Measurements from ENCODE around the gene HES5. TPM values are rescaled to one million over a fixed set of nuclear protein-coding genes. Genes with fewer than 3 reads are reported as not detected.

HES5 gene
- polyA plus RNA-seq, 3 donors, result 0.14 to 0.79 (median 0.76) TPM

- no peak for DNase-seq (ENCODE audit: extremely low read depth in 1 of 11, low read depth in 9 of 11, low spot score in 4 of 11)
Observed at GRCh38 chr1:2523191-2523890, 6.7 kb downstream of the HES5 start.

- no peak for DNase-seq (ENCODE audit: extremely low read depth in 1 of 11, low read depth in 9 of 11, low spot score in 4 of 11)
Observed at GRCh38 chr1:2522230-2522629, 7.8 kb downstream of the HES5 start.

DNA sequence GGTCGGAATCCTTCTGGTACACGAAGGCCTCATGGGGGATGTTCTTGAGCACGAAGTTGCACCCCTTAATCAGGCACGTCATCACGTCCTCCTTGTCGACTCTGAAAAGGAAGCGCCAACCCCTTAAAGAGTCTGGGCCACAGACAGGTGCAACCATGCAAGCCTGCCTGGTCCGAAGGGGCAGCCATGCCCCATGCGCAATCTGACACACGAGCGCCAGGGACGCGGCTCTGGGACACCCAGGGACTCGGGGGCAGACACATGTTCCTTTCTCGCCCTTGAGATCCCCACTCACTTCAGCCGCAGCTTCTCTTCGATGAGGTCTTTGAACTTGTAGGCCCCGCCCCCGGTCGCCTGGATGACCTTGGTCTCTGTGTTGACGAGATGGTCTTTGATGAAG lies 9.3 kb downstream of the HES5 start:
- no peak for DNase-seq (ENCODE audit: extremely low read depth in 1 of 11, low read depth in 9 of 11, low spot score in 4 of 11)

GRCh38 chr1:2520206-2520605 lies 9.9 kb downstream of the HES5 start:
- DNase-seq (ENCODE audit: extremely low read depth in 1 of 11, low read depth in 9 of 11, low spot score in 4 of 11), result no peak

GRCh38 chr1:2519729-2520128 lies 10.3 kb downstream of the HES5 start:
- no peak for DNase-seq (ENCODE audit: extremely low read depth in 1 of 11, low read depth in 9 of 11, low spot score in 4 of 11)

- no peak for DNase-seq (ENCODE audit: extremely low read depth in 1 of 11, low read depth in 9 of 11, low spot score in 4 of 11)
Observed at GRCh38 chr1:2519029-2519685, 10.9 kb downstream of the HES5 start.

DNA sequence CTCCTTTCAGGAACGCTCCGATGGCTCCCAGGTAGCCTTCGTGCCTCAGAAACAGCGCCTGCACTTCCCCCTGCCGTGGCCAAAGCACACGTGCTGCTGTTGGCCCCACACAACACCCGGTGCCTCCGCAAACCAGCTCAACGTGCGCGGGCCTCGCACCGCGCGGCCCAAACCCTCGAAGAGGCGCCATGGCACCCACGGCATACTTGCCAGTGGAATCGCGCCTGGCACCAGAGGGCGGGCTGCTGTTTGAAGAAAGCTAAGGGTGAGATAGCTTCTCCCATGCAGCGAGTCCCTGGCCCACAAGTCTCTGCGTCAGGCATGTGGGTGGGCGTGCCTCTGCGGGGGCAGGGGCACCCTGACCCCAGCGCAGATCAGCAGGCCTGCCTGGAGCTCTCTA lies 11.5 kb downstream of the HES5 start:
- no peak for DNase-seq (ENCODE audit: extremely low read depth in 1 of 11, low read depth in 9 of 11, low spot score in 4 of 11)

- DNase-seq (ENCODE audit: extremely low read depth in 1 of 11, low read depth in 9 of 11, low spot score in 4 of 11), result no peak
Observed at GRCh38 chr1:2517966-2518365, 12.1 kb downstream of the HES5 start.

- no peak for DNase-seq (ENCODE audit: extremely low read depth in 1 of 11, low read depth in 9 of 11, low spot score in 4 of 11)
Observed at GRCh38 chr1:2516946-2517345, 13.1 kb downstream of the HES5 start.

GRCh38 chr1:2516124-2516523 lies 13.9 kb downstream of the HES5 start:
- DNase-seq (ENCODE audit: extremely low read depth in 1 of 11, low read depth in 9 of 11, low spot score in 4 of 11), result no peak

DNA sequence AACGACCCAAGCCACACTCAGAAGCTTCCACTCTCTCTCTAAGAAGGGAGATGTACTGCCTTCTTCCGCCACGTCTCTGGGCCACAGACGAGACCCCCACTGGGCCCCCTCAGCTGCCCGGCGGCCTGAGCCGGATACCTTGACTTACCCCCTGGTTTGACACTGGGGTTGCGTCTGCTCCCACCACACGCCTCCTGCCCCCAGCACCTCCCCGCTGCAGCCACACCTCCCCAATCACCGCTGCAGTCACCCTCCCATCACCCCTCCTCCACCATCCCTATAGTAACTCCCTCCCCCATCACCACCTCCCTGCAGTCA lies 14.3 kb downstream of the HES5 start:
- no peak for DNase-seq (ENCODE audit: extremely low read depth in 1 of 11, low read depth in 9 of 11, low spot score in 4 of 11)

- DNase-seq (ENCODE audit: extremely low read depth in 1 of 11, low read depth in 9 of 11, low spot score in 4 of 11), result no peak
Observed at GRCh38 chr1:2514863-2515762, 14.9 kb downstream of the HES5 start.

DNA sequence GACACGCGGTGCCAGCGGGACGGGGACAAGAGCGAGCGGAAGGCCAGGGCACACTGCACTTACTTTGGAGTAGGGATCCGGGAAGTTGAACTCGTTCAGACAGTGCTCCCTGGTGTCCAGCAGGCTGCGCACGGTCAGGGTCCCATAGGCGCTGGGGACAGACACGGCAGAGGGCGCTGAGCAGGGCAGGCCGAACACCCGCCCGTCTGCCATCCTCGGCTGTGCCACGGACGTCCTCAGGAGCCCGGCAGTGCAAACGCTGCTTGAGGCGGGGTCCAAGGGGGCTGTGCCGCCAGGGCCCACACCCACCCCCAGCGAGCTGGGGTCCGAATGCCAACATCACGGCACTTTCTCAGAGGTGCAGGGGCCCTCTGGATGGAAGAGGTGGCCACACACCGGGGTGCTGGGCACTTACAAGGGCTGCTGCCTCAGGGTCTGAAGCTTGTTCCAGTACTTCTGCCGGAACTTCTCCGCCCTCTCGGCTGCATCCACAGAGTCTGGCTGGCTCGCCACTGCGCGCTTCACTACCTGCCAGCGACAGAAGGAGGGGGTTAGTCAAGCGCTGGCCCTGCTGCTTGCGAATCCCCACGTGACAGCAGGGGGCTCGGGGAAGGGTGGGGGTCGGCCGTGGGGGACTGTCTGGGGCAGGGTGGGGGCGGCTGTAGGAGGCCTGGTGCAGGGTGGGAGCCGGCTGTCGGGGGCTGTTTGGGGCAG lies 16.0 kb downstream of the HES5 start:
- DNase-seq (ENCODE audit: extremely low read depth in 1 of 11, low read depth in 9 of 11, low spot score in 4 of 11), result no peak

DNA sequence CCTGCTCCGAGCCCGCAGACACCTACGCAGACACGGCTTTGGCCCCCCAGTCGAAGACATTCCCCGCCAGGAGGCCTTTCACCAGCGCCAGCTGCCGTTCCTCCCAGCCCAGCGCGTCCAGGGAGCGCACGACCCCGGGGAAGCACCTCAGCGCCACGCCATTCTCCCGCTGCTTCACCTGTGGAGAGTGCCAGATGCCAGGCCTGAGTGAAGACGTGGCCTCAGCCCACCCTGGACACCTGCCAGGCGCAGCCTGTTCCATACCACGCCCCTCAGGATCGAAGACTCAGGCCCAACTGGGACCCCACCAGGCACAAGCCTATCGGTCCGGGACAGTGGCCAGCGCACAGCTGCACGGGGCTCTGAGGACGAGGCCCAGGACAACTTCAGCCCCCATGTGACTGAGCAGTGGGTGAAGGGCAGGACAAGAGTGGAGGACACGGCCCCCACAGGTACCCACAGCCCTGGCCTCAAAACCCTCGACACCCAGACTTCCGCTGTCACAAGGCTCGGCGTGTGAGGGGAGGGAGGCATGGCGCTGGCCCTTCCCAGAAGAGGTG lies 17.1 kb downstream of the HES5 start:
- DNase-seq (ENCODE audit: extremely low read depth in 1 of 11, low read depth in 9 of 11, low spot score in 4 of 11), result no peak

DNA sequence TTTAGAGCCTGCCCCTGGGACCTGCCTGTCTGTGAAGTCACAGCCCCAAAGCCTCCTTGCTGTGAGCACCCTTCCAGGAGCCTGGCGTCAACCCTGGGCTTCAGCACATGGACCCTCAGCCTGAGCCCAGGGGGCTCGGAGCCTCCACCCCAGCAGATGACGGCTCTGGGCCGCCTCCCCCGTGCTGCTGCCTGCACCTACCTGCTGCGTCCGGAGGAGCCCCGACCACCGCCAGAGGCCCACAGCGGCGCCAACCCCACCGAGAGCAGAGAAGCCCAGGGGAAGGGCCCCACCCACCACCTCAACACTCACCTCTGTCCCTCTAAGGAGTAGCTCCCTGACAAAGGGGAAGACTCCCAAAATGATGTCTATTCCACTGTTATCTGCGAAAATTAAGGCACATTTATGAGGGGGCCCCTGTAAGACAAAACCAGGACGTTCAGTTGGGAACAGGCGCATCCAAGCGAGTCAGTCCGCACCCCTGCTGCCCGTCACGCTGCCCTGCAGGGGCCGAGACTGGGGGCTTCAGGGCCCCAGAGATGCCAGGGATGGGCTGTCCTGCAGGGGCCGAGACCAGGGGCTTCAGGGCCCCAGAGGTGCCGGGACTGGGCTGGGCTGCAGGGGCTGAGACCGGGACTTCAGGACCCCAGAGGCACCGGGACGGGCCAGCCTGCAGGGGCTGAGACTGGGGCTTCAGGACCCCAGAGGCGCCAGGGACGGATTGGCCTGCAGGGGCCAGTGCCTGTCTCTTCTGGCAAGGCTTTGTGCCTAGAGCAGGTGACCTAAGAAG lies 19.5 kb downstream of the HES5 start:
- DNase-seq (ENCODE audit: extremely low read depth in 1 of 11, low read depth in 9 of 11, low spot score in 4 of 11), result no peak

DNA sequence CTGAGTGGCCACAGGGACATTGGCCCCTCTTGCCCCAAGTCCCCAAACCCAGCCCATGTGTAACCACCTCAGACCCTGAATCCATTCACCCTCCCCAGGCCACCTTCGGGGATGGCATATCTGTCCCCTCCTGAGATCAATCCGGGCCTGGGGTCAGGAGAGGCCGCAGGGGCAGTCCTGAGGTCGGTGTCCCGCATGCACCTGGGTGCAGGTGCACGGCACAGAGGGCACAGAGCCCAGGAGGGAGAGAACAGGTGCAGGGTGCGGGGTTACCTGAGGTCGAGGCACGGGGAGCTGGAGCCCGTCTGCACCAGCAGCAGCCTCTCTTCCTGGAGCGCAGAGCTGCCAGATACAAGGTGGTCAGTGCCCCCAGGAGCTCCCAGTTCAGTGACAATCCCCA lies 20.5 kb downstream of the HES5 start:
- no peak for DNase-seq (ENCODE audit: extremely low read depth in 1 of 11, low read depth in 9 of 11, low spot score in 4 of 11)

GRCh38 chr1:2508751-2509150 lies 21.3 kb downstream of the HES5 start:
- DNase-seq (ENCODE audit: extremely low read depth in 1 of 11, low read depth in 9 of 11, low spot score in 4 of 11), result no peak

GRCh38 chr1:2508180-2508579 lies 21.9 kb downstream of the HES5 start:
- DNase-seq (ENCODE audit: extremely low read depth in 1 of 11, low read depth in 9 of 11, low spot score in 4 of 11), result no peak

GRCh38 chr1:2507744-2508155 lies 22.3 kb downstream of the HES5 start:
- no peak for DNase-seq (ENCODE audit: extremely low read depth in 1 of 11, low read depth in 9 of 11, low spot score in 4 of 11)

Measured in renal cortex interstitium (tissue), 11 donors.